Stomach smooth muscle (tissue), 2 donors: Measurements from ENCODE around the gene POLD2.

ENCODE experiments used
- H3K27ac ChIP-seq: one replicate; pipeline ENCODE4 v1.7.0; 2013; ENCODE audit warnings: mild to moderate bottlenecking, low read length, inconsistent platforms
- H3K27me3 ChIP-seq, 2 donors: one replicate each; pipeline ENCODE4 v1.7.0; 2013; ENCODE audit warnings: low read length in 2 of 2; ENCODE audit not compliant: insufficient read depth in 2 of 2, control insufficient read depth in 1 of 2
- H3K36me3 ChIP-seq, 2 donors: one replicate each; pipeline ENCODE4 v1.7.0; 2013; ENCODE audit warnings: low read length in 2 of 2; ENCODE audit not compliant: control insufficient read depth in 2 of 2, insufficient read depth in 2 of 2
- H3K4me1 ChIP-seq: one replicate; pipeline ENCODE4 v1.7.0; 2013; ENCODE audit warnings: low read length; ENCODE audit not compliant: control insufficient read depth, insufficient read depth
- H3K4me3 ChIP-seq, 2 donors: one replicate each; pipeline ENCODE4 v1.7.0; 2013; ENCODE audit warnings: low read length in 2 of 2
- H3K9ac ChIP-seq, 2 donors: one replicate each; pipeline ENCODE4 v1.7.0; 2013; ENCODE audit warnings: low read length in 2 of 2, mild to moderate bottlenecking in 1 of 2
- H3K9me3 ChIP-seq, 2 donors: one replicate each; pipeline ENCODE4 v1.7.0; 2013; ENCODE audit warnings: low read length in 2 of 2; ENCODE audit not compliant: control insufficient read depth in 2 of 2
- donor health status: healthy.
- donor health status: Pancreatic carcinoma.

Gene POLD2

DNA sequence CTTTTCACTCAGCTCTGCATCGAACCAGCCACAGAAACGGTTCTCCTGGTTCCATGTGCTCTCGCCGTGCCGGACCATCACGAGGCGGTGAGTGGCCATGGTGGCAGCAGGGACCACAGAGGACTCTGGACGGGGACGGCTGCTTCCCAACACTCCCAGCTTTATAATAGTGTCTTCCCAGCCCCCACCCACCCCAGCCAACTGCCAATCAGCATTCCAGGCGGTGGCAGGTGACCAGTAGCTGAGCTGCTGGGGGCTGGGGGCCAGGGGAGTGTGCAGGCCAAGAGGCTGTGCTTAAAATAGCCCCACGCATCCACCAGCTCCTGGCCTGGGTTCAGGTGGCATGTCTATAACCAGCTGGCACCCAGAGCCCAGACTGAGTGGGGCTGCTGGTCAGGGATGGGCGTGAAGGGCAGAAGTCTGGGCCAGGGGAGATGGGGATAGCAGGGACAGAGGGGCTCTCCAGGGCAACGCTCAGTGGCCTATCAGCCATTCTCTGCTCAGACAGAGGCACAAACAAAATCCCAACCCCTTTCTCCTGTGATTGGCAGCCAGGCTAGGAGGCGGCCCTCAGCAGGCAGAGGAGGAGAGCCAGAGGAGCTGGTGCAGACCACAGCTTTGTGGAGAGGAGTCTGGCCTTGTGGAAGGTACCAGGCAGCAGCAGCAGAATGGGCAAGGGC, 57.8 kb downstream of the POLD2 start, which contains the start of gene PGAM2:
PGAM2 (minus strand) TSS at position 137 of the 680 bp plus-strand sequence; CDS start at position 99, 38 bp downstream.
- no peaks in the 10 kb centered on the region for H3K9me3 ChIP-seq
- H3K27me3 ChIP-seq, result no peaks in the 10 kb centered on the region
- H3K27ac ChIP-seq, result no peak within 1 kb of the TSS
- H3K9ac ChIP-seq, result no peak within 1 kb of the TSS
- peak within 1 kb of the TSS; percentile 21 to 59 for H3K4me3 ChIP-seq
- peaks cover under 1 to 15% of the 10 kb centered on the region in 2 donors for H3K36me3 ChIP-seq
- peaks cover 33% of the 10 kb centered on the region for H3K4me1 ChIP-seq

DNA sequence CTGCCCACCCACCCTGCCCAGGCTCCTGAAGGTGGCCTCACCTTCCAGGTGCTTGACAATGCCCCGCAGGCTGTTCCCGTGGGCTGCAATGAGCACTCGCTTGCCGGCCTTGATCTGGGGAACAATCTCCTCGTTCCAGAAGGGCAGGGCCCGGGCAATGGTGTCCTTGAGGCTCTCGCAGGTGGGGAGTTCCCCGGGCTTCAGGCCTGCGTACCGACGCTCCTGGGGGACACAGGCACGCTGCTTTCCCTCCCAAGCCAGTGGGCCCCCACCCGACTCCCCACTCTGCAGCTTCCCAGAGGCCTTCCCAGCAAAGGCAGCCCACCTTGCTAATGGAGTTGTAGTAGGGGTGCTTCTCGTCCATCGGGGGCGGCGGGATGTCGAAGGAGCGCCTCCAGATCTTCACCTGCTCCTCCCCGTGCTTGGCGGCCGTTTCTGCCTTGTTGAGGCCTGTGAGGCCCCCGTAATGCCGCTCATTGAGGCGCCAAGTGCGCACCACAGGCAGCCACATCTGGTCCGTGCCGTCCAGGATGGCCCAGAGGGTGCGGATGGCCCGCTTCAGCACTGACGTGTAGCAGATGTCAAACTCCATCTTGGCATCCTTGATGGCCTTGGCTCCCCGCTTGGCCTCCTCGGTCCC, 58.4 kb downstream of the POLD2 start:
- peaks cover 33% of the 10 kb centered on the region for H3K4me1 ChIP-seq
- H3K27ac ChIP-seq, result no peak overlapping the region
- no peak overlapping the region for H3K9ac ChIP-seq

More for the DNA sequence above, 58.4 kb downstream of the POLD2 start:
- no peaks in the 10 kb centered on the region for H3K27me3 ChIP-seq
- H3K9me3 ChIP-seq, result no peaks in the 10 kb centered on the region
- peaks cover 7 to 21% of the 10 kb centered on the region in 2 donors for H3K36me3 ChIP-seq
- H3K4me3 ChIP-seq, result peak overlapping the region in 1 of 2 donors; percentile 59
